Loucy (cell line): ENCODE measurements around the gene CKS2.

ENCODE experiments used
- H2AFZ ChIP-seq: fragments of 200-600 bp; sonication (generic); 2 replicates; pipeline ENCODE4 v1.6.0; 2016; ENCODE audit warnings: antibody characterized with exemption, mild to moderate bottlenecking, low read length, moderate library complexity
- H3F3A ChIP-seq: fragments of 200-600 bp; 2 replicates; pipeline ENCODE4 v1.6.0; 2016; ENCODE audit warnings: antibody characterized with exemption, low read depth, mild to moderate bottlenecking
- H3K27me3 ChIP-seq: fragments of 200-600 bp; sonication (generic); 2 replicates; pipeline ENCODE4 v1.6.1; 2014; ENCODE audit warnings: low read length, mild to moderate bottlenecking; ENCODE audit not compliant: insufficient read depth, poor library complexity, severe bottlenecking
- H3K36me3 ChIP-seq: fragments of 200-600 bp; sonication (generic); 2 replicates; pipeline ENCODE4 v1.6.1; 2016; ENCODE audit warnings: low read length; ENCODE audit not compliant: insufficient read depth
- H3K4me1 ChIP-seq: fragments of 200-600 bp; sonication (generic); 2 replicates; pipeline ENCODE4 v1.5.1; 2014; ENCODE audit warnings: low read length, mild to moderate bottlenecking; ENCODE audit not compliant: insufficient read depth, poor library complexity, severe bottlenecking
- H3K4me2 ChIP-seq: fragments of 200-600 bp; sonication (generic); 2 replicates; pipeline ENCODE4 v1.6.0; 2014; ENCODE audit warnings: antibody characterized with exemption, low read length, low read depth, mild to moderate bottlenecking; ENCODE audit not compliant: poor library complexity, severe bottlenecking
- H3K4me3 ChIP-seq: fragments of 200-600 bp; sonication (generic); 2 replicates; pipeline ENCODE4 v1.5.1; 2014; ENCODE audit warnings: low read length, mild to moderate bottlenecking, mixed read lengths; ENCODE audit not compliant: poor library complexity, severe bottlenecking
- H3K79me2 ChIP-seq: fragments of 200-600 bp; sonication (generic); 2 replicates; pipeline ENCODE4 v1.6.1; 2014; ENCODE audit warnings: low read length; ENCODE audit not compliant: insufficient read depth
- H3K9ac ChIP-seq: fragments of 200-600 bp; sonication (generic); 2 replicates; pipeline ENCODE4 v1.6.0; 2014; ENCODE audit warnings: mild to moderate bottlenecking, low read depth, low read length, moderate library complexity; ENCODE audit not compliant: poor library complexity, severe bottlenecking
- H3K9me2 ChIP-seq: fragments of 200-600 bp; sonication (generic); replicated peaks from 2 replicates; pipeline ENCODE4 v1.6.1; 2016; ENCODE audit warnings: low read depth, low read length, mixed read lengths
- H3K9me3 ChIP-seq: fragments of 200-600 bp; sonication (generic); 2 replicates; pipeline ENCODE4 v1.6.1; 2014; ENCODE audit warnings: mild to moderate bottlenecking, antibody characterized with exemption, low read length, low read depth; ENCODE audit not compliant: insufficient read depth
- H4K20me1 ChIP-seq: fragments of 200-600 bp; sonication (generic); 2 replicates; pipeline ENCODE4 v1.6.0; 2014; ENCODE audit warnings: antibody characterized with exemption, low read length, mild to moderate bottlenecking; ENCODE audit not compliant: insufficient read depth, poor library complexity, severe bottlenecking
- CTCF ChIP-seq: fragments of 200-600 bp; sonication (generic); conservative IDR thresholded peaks from 2 replicates; pipeline ENCODE4 v1.5.1; 2014; ENCODE audit warnings: mild to moderate bottlenecking, antibody characterized with exemption, low read length
- EZH2phosphoT487 ChIP-seq: fragments of 200-600 bp; IDR thresholded peaks from 2 replicates; pipeline ENCODE4 v1.6.1; 2018; ENCODE audit warnings: antibody characterized with exemption, mild to moderate bottlenecking, moderate library complexity, borderline replicate concordance

Gene CKS2

GRCh38 chr9:89314955-89315354, 4.0 kb downstream of the CKS2 start:
- H3K9me3 ChIP-seq, result no peaks in the 10 kb centered on the region
- H3K36me3 ChIP-seq, result peaks cover 56% of the 10 kb centered on the region
- H3F3A ChIP-seq, result peaks cover 36% of the 10 kb centered on the region
- H2AFZ ChIP-seq, result no peak overlapping the region
- H3K4me2 ChIP-seq, result peak overlapping the region; percentile 90
- H3K4me1 ChIP-seq, result peaks cover 62% of the 10 kb centered on the region
- H3K9me2 ChIP-seq, result no peaks in the 10 kb centered on the region
- peaks cover 75% of the 10 kb centered on the region for H4K20me1 ChIP-seq
- peaks cover 8% of the 10 kb centered on the region for H3K27me3 ChIP-seq
- H3K9ac ChIP-seq, result peak overlapping the region; percentile 95
- TF ChIP-seq CTCF, result no peak
- H3K4me3 ChIP-seq, result peak overlapping the region; percentile 98
- H3K79me2 ChIP-seq, result peaks cover 88% of the 10 kb centered on the region

- no peak for TF ChIP-seq CTCF
- no peak for TF ChIP-seq EZH2phosphoT487
- Histone ChIP-seq H3K36me3 (peaks cover 56% of the 10 kb centered on the region), H3K79me2 (peaks cover 89% of the 10 kb centered on the region), H4K20me1 (peaks cover 75% of the 10 kb centered on the region), H2AFZ (no peak overlapping the region), H3K4me1 (peaks cover 65% of the 10 kb centered on the region), H3F3A (peaks cover 36% of the 10 kb centered on the region), H3K9ac (peak overlapping the region; percentile 95), H3K27me3 (peaks cover 8% of the 10 kb centered on the region), H3K9me2 (no peaks in the 10 kb centered on the region), H3K9me3 (no peaks in the 10 kb centered on the region), H3K4me2 (peak overlapping the region; percentile 90), H3K4me3 (peak overlapping the region; percentile 98)
These were observed 4.5 kb downstream of the CKS2 start for GRCh38 chr9:89315482-89315881.

GRCh38 chr9:89317282-89317681, 6.3 kb downstream of the CKS2 start:
- Histone ChIP-seq H3K4me3 (peak overlapping the region; percentile 98), H3K4me1 (peaks cover 71% of the 10 kb centered on the region), H3K9ac (peak overlapping the region; percentile 95)

More at GRCh38 chr9:89317282-89317681, 6.3 kb downstream of the CKS2 start:
- peaks cover 70% of the 10 kb centered on the region for H4K20me1 ChIP-seq
- H3K9me2 ChIP-seq, result no peaks in the 10 kb centered on the region
- H3K36me3 ChIP-seq, result peaks cover 56% of the 10 kb centered on the region
- H3K27me3 ChIP-seq, result no peaks in the 10 kb centered on the region
- peaks cover 92% of the 10 kb centered on the region for H3K79me2 ChIP-seq
- no peaks in the 10 kb centered on the region for H3K9me3 ChIP-seq
- peak overlapping the region; percentile 90 for H3K4me2 ChIP-seq
- TF ChIP-seq EZH2phosphoT487, result no peak
- no peak for TF ChIP-seq CTCF
- H2AFZ ChIP-seq, result no peak overlapping the region
- peaks cover 36% of the 10 kb centered on the region for H3F3A ChIP-seq
